DMS 273 (cell line): ENCODE results near the gene LRP1B.
A peak's percentile ranks its signal among the peaks of the same experiment; 100 is the strongest.

Experiments
- DNase-seq: peaks from one replicate; lab custom pipeline; 2025; ENCODE audit not compliant: unreplicated experiment; lab: John Stamatoyannopoulos, UW

Gene LRP1B

GRCh38 chr2:140775411-140775810, 1355.4 kb downstream of the LRP1B start:
- DNase-seq: no peak

DNA sequence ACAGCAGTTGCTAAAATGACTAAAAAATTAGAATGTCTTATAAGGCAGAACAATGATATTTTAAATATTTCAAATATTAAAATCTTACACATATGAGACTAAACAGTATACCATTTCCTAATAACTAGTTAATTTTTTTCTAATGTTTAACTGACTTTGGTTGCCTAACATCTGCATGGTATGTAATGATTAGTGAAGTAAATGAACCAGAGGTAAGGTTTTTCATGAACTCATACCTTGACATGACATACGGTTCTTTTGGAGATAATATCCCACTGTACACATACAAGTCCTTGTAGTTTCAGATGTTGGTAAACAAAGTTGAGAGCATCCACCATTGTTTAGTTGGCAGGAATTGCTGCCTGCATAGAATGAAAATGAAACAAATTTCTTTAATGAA, 1360.2 kb downstream of the LRP1B start:
- DNase-seq: no peak

GRCh38 chr2:140761807-140762206, 1369.0 kb downstream of the LRP1B start:
- no peak for DNase-seq

DNA sequence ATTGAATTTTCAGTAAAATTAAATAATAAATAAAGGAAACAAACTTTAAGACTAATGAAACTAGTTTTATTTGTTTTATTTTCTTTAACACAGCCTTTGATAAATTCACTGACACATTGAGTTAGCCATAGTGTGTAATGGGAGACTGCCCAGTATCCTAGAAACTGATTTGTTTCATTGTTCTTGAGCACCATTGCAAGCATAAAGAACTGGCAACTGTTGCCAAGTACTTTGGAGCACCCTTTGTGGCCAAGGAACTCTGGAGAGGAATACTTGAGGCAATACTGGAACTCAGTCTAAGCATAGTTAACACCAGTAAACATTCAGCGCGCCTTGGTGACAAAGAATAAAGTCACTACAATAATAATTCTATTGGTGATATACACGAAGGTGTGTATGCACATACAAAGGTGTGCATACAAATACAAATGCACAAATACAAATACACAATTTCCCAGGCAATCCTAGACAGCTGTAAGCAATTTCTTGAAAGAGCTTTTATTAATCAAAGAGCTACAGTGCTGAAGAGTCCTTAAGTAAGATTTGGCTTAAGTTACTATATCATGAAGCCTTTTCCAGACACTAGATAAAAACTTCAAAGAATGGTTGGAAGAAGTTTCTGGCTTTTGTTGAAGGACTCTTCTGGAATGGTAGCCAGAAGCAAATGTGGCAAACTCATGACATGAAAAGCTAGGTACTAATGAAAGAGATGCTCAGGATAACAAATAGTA, 1371.2 kb downstream of the LRP1B start:
- DNase-seq: no peak

DNA sequence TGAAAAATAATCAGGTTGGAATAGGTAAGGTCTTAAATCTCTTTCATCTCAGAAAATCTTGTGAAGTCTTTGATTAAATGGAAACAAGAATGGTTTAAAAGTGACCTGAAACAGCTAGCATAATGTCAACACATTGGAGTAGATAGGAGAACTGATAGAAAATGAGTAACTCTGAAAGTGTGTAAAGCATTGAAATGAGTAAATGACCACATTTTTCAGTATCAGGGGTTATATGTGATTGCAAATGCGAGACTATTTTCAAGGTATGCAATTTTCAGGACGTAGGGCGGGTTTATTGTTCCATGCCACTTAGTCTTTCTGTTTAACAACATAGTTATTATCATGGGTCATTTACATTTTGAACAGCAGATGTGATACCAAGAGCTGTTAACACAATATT, 1383.2 kb downstream of the LRP1B start:
- DNase-seq: no peak

DNA sequence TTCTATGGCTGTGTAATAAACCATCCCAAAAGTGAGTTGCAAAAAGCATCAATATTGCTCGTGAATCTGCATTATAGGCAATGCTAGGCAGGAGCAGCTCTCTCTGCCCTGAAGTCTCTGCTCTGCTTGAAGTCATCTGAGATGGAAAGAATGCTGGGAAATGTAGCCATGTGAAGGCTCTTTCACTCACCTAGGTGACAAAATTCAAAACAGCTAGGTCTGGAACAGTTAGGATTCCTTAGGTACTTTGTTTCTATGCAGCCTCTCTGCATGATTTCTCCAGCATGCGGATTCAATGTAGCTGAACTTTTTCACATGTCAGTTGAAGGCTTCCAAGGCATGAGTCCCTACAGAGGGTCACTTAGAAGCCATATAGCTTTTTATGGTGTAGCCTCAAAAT, 1383.7 kb downstream of the LRP1B start:
- no peak for DNase-seq

GRCh38 chr2:140744379-140744778, 1386.4 kb downstream of the LRP1B start:
- DNase-seq: no peak

- no peak for DNase-seq
These were observed 1393.8 kb downstream of the LRP1B start for GRCh38 chr2:140737006-140737405.

DNA sequence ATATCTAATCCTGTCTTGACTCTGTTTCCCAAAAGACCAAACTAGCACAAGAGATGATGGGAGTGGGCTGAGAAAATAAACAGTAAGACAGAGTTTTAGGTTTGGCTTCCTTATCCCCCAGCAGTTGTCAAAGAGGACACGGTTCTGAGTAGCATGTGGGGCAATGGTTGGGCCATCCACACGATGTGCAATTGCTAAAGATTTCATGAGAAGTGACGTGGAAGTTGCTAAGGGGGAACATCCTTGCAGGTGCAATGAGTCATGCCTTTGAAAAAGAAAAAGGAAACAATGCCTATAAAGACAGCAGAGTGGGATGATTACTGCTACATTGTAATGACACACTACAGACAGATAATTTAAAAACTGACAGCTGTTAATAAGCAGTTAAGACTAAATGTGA, 1395.8 kb downstream of the LRP1B start:
- no peak for DNase-seq

GRCh38 chr2:140718999-140719398, 1411.8 kb downstream of the LRP1B start:
- no peak for DNase-seq

- no peak for DNase-seq
These were observed 1413.3 kb downstream of the LRP1B start for GRCh38 chr2:140717481-140717880.

DNA sequence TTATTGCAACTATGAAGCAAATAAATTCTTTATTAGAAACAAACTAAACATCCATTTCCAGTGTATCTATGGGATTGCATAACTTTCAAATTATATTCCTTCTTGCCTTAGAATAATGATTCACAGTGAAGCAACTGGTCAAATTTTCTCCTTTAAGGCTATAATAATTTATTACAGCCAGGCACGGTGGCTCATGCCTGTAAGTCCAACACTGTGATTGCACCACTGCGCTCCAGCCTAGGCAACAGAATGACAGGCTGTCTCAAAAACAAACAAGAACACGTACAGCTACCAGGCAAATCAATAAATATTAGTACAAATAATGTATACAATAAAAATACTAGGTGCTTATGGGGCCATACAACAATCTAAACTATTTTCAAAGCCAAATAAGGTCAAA, 1416.2 kb downstream of the LRP1B start:
- no peak for DNase-seq

DNA sequence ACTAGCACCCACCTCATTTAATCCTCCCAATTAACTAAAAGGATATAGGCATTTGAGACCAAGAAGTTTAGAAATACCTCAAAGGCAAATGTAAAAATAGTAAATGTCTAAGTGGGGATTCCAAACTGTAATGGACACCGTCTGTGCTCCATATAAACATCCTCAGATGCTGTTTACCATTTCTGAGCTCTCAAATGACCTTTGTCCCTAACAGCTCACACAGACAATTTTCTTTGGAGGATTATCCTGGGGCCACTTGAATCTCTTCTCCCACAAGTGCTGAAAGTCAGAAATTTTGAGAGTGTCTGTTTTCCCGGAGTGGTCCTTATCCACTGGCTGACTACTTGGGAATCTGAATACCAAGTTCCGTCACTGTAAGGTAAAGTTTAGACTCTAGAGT, 1418.9 kb downstream of the LRP1B start:
- DNase-seq: no peak

DNA sequence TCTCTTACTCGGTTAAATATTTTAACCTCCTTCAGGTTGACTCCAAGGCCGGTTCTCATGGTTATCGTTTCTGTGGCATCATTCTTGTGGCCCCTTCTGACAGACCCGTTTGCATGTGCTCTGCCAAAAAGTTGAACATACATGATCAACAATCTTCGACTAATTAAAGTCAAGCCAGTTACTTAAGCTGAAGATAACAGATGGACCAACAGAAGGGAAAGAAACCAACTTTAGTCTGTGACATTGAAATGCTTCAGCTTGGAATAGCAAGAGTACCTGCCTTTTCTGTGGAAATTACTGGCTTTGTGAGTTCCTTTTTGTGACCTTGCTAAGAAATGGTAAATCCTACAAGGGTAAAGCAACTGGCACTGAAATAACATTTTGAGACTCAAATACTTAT, 1429.1 kb downstream of the LRP1B start:
- peak; percentile 61 for DNase-seq

DNA sequence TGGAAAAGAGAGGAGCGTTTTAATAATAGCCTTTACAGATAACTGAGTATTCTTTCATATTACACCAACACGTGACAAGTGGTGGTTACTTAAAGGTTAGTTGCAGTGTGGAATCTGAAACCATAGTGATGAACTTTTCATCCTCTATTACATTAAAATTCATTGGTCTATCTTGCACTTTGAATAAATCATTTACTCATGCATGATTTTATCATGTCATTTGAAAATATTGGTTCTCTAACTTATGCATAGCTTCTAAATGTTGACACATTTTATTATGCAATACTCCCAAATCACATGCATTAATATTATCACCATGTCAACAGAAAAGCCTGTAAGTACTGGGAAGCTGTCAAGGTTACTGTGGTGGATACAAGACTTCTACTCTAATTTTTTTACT, 1432.2 kb downstream of the LRP1B start:
- DNase-seq: no peak

- no peak for DNase-seq
These were observed 1434.4 kb downstream of the LRP1B start for GRCh38 chr2:140696449-140696848.

GRCh38 chr2:140695155-140695554, 1435.7 kb downstream of the LRP1B start:
- no peak for DNase-seq

- DNase-seq: no peak
These were observed 1443.0 kb downstream of the LRP1B start for GRCh38 chr2:140687825-140688224.

GRCh38 chr2:140683658-140684057, 1447.2 kb downstream of the LRP1B start:
- DNase-seq: no peak

DNA sequence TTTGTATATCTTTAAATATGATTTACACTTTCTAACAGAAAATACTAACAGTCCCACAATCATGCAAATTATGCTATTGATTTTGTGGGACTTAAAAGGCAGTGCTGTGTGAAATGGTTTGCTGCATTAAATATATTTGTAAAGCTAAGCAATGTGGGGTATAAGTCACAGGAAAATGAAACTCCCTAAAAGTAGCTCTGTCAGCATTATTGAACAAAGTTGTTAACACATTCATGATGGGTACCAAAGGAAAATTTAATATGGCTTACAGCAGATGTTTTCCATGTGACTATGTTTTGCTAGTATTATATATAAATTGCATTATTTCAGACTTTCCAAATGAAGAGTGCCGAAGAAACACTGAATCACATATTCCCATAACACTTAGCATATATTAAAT, 1450.0 kb downstream of the LRP1B start:
- no peak for DNase-seq

DNA sequence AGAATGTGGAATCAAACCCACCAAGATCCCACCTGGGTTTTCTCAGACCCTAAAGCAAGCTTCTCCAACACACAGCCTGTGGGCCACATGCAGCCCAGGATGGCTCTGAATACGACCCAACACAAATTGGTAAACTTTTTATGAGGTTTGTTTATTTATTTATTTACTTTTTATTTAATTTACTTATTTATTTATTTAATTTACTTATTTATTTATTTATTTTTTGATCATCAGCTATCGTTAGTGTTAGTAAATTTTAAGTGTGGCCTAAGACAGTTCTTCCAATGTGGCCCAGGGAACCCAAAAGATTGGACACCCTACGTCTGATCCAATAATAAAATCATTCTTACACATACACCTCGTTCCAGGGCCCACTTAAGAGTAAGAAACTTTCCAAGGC, 1451.1 kb downstream of the LRP1B start:
- no peak for DNase-seq

DNA sequence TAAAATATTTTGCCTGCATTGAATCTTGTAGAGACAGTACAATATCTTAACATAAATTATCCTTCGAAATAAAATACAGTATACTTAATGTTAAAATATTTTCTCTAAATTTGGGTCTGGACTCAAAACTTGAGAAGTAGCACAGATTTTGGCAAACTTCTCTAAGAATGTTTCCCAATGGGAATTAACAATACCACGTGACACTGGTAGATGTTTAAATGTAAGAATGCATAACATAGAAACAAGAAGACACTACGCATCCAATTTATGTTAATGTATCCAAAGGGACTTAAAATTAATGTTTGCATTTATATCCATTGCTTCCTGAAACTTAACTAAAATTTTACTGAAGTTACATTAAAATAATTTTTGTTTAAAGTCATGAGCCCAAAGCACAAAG, 1460.9 kb downstream of the LRP1B start:
- no peak for DNase-seq

DNA sequence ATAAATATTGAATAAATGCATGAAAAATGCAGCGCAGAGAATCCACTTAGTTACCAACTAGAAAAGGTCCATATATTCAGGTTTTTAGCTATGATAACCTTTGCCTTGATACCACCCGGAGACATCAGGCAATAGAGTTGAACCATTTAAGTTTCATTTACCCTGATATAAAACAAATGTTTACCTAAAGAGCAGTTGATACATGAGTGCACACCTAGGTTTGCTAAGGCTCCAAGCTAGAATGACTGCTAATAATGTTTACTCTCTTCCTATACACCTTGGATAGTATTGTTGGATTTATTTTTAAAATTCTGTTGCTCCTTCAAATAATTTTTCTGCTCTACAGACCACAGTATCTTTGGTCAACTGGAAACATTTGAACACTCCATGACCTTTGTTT, 1463.6 kb downstream of the LRP1B start:
- no peak for DNase-seq
